A673 (cell line): ENCODE measurements around the gene KIF2C. TPM values are rescaled to one million over a fixed set of nuclear protein-coding genes. Genes with fewer than 3 reads are reported as not detected.

ENCODE experiments used
- BruUV-seq: library from RNA; stranded (reverse); fragments of 400-500 nt; replicated peaks from 2 replicates; lab custom pipeline; 2021; lab: Mats Ljungman, UMichigan
- CTCF ChIA-PET: fragments of 300-600 bp; sonication (Branson Sonifier 250); formaldehyde crosslinking; loops from one replicate; lab custom pipeline; 2022; ENCODE audit warnings: antibody characterized with exemption; lab: Charles Lee
- POLR2A ChIA-PET: fragments of 300-600 bp; sonication (Branson Sonifier 250); formaldehyde crosslinking; loops from one replicate; lab custom pipeline; 2022; ENCODE audit warnings: antibody characterized with exemption; ENCODE audit not compliant: low non-redundant PET; lab: Charles Lee
- DNase-seq: peaks from one replicate; pipeline ENCODE4 v3.0.0-alpha.2; 2015; ENCODE audit warnings: low spot score
- H3K27ac ChIP-seq: fragments of 200-600 bp; sonication (generic); 2 replicates; pipeline ENCODE4 v1.5.1; 2016; ENCODE audit warnings: mixed run types, low read depth, mild to moderate bottlenecking, mixed read lengths, antibody characterized with exemption, low read length; ENCODE audit not compliant: poor library complexity, severe bottlenecking
- H3K27me3 ChIP-seq: fragments of 200-600 bp; sonication (generic); replicated peaks from 2 replicates; pipeline ENCODE4 v1.6.1; 2017; ENCODE audit warnings: mixed run types, low read depth, mild to moderate bottlenecking, mixed read lengths, antibody characterized with exemption, low read length; ENCODE audit not compliant: insufficient read depth, poor library complexity
- H3K36me3 ChIP-seq: fragments of 200-600 bp; sonication (generic); 2 replicates; pipeline ENCODE4 v1.6.1; 2016; ENCODE audit warnings: mixed run types, mild to moderate bottlenecking, mixed read lengths, antibody characterized with exemption, low read length; ENCODE audit not compliant: insufficient read depth, poor library complexity, severe bottlenecking
- H3K4me1 ChIP-seq: fragments of 200-600 bp; sonication (generic); 2 replicates; pipeline ENCODE4 v1.6.1; 2017; ENCODE audit warnings: mixed run types, mild to moderate bottlenecking, mixed read lengths, antibody characterized with exemption, low read length; ENCODE audit not compliant: insufficient read depth, poor library complexity, severe bottlenecking
- H3K4me3 ChIP-seq: fragments of 200-600 bp; sonication (generic); 2 replicates; pipeline ENCODE4 v1.5.1; 2016; ENCODE audit warnings: low read depth, mixed run types, mild to moderate bottlenecking, mixed read lengths, low read length; ENCODE audit not compliant: poor library complexity, severe bottlenecking
- H3K9me3 ChIP-seq: fragments of 200-600 bp; sonication (generic); 2 replicates; pipeline ENCODE4 v1.6.1; 2016; ENCODE audit warnings: mixed run types, low read depth, mild to moderate bottlenecking, mixed read lengths, antibody characterized with exemption, low read length; ENCODE audit not compliant: poor library complexity, severe bottlenecking
- CTCF ChIP-seq: fragments of 300-800, 200-600 bp; sonication (generic); conservative IDR thresholded peaks from 2 replicates; pipeline ENCODE4 v1.5.1; 2017; ENCODE audit warnings: low read depth, mild to moderate bottlenecking, antibody characterized with exemption, low read length, moderate library complexity, mixed read lengths
- EZH2 ChIP-seq: fragments of 200-600 bp; sonication (generic); IDR thresholded peaks from 2 replicates; pipeline ENCODE4 v1.6.1; 2017; ENCODE audit warnings: borderline replicate concordance, low read depth, mild to moderate bottlenecking, mixed read lengths, antibody characterized with exemption, low read length; ENCODE audit not compliant: poor library complexity, severe bottlenecking
- intact Hi-C: fragments of 100-400 bp; cut with micrococcal nuclease; formaldehyde crosslinking; loops from one replicate; pipeline ENCODE4 v1.10.0; 2022; ENCODE audit not compliant: unreplicated experiment
- total RNA-seq: library from RNA; stranded (reverse); gene quantifications from 2 replicates; pipeline ENCODE4 v1.2.3, GENCODE V29; 2021

KIF2C gene
- total RNA-seq, 1 experiment from 2014 or later, result 127 TPM

GRCh38 chr1:44730741-44731512 lies 8.7 kb upstream of the KIF2C start, which contains the start of gene RNU5D-1:
TSS of gene RNU5D-1 (minus strand) at chr1:44731170.
- Histone ChIP-seq H3K27ac (peak within 1 kb of the TSS; percentile 99), H3K36me3 (no peaks in the 10 kb centered on the region), H3K4me1 (peaks cover 4% of the 10 kb centered on the region), H3K9me3 (no peaks in the 10 kb centered on the region), H3K27me3 (no peaks in the 10 kb centered on the region), H3K4me3 (no peak within 1 kb of the TSS)
- ChIA-PET POLR2A (interaction anchor here (0.6 to 1.7 kb wide), 8 partner anchors 9 to 151 kb away, joined by 3 to 45 read pairs (median 4); no protein-coding TSS in a partner anchor), CTCF (interaction anchor here (0.6 to 1.9 kb wide), 6 partner anchors 8 to 39 kb away, joined by 3 to 13 read pairs (median 6); no protein-coding TSS in a partner anchor)
- DNase-seq, result peak; percentile 98
- peak; percentile 90 for TF ChIP-seq CTCF
- TF ChIP-seq EZH2, result no peak
- intact Hi-C loops, result loop anchor here (1.0 to 10.0 kb wide), 4 partner anchors 10 to 574 kb away; partner anchors contain the start of genes HECTD3 and UROD
- TSS peak; percentile 100 for BruUV-seq

- TF ChIP-seq EZH2, result no peak
- POLR2A ChIA-PET, result interaction anchor here (0.5 kb wide), 1 partner anchor 15 kb away, joined by 16 read pairs; no protein-coding TSS in a partner anchor
- CTCF ChIA-PET, result no interaction called here
- no peaks in the 10 kb centered on the region for H3K27me3 ChIP-seq
- DNase-seq, result no peak
- H3K36me3 ChIP-seq, result no peaks in the 10 kb centered on the region
- H3K4me3 ChIP-seq, result no peak overlapping the region
- BruUV-seq, result no TSS peak
- H3K27ac ChIP-seq, result no peak overlapping the region
- no peaks in the 10 kb centered on the region for H3K9me3 ChIP-seq
- peaks cover 4% of the 10 kb centered on the region for H3K4me1 ChIP-seq
- intact Hi-C loops, result loop anchor here (5.0 to 10.0 kb wide), 2 partner anchors 279 to 571 kb away; partner anchors contain the start of genes HECTD3 and UROD
Measured at GRCh38 chr1:44733365-44733764, 6.3 kb upstream of the KIF2C start.

GRCh38 chr1:44733784-44734183 lies 5.9 kb upstream of the KIF2C start:
- POLR2A ChIA-PET, result no interaction called here

More at GRCh38 chr1:44733784-44734183, 5.9 kb upstream of the KIF2C start:
- Histone ChIP-seq H3K9me3 (no peaks in the 10 kb centered on the region), H3K27me3 (no peaks in the 10 kb centered on the region), H3K36me3 (no peaks in the 10 kb centered on the region), H3K4me3 (no peak overlapping the region), H3K4me1 (peaks cover 4% of the 10 kb centered on the region), H3K27ac (no peak overlapping the region)
- CTCF ChIA-PET, result no interaction called here
- no peak for TF ChIP-seq EZH2
- TF ChIP-seq CTCF, result no peak
- DNase-seq, result no peak
- intact Hi-C loops, result loop anchor here (5.0 to 10.0 kb wide), 2 partner anchors 279 to 571 kb away; partner anchors contain the start of genes HECTD3 and UROD
- BruUV-seq, result no TSS peak
